HG02981 (cell line): ENCODE measurements around the gene CP.

Source experiments
- ATAC-seq: cut with Tn5 transposase; IDR thresholded peaks from one replicate; pipeline ENCODE4 v1.9.1; 2021; ENCODE audit warnings: mild to moderate bottlenecking, moderate library complexity; ENCODE audit not compliant: unreplicated experiment

CP gene

DNA sequence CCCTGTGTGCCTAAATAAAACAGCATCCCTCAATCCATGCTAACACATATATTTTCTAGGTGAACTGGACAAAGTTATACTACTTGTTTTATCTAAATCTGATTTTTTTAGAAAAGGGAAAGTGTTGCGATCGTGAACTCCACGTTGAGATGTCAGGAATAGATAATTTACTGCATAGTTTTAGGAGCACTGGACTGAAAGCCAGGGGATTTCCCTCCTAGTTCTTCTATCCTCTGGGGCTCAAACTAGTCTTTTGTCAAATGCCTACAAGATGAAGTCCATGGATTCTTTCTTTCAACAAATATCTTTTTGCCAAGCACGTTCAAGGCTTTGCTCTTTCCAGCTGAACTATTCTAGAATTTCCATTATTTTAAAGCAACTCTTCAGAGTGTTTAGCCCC, 92.8 kb downstream of the CP start:
- no peak for ATAC-seq

DNA sequence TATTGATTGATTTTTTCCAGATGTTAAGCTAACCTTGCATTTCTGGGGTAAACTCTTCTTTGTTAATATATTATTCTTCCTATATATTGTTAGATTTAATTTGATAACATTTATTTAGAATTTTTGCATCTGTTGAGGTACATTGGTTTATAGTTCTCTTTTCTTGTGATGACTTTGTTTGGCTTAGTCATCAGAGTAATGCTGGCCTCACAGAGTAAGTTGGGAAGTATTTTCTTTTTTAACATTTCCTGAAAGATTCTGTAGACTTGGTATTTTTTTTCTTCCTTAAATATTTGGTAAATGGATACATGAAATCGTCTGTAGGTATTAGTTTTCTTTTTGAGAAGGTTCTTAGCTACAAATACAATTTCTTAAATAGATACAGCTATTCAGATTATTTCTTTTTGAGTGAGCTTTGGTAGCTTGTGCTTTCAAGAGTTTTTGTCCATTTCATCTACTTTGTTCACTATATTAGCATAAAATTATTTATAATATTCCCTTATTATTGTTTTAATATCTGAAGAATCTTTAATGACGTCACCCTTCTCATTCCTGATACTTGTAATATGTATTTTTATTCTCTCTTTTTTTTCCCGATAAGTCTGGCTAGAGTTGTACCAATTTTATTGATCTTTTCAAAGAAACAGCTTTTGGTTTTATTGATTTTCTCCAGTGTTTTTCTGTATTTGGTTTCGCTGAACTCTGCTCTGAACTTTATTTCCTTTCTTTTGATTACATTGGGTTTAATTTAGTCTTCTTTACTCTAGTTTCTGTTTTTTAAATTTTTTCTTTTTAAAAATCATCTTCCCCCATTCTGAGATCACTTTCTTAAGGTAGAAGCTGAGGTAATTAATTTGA, 98.7 kb downstream of the CP start:
- ATAC-seq = no peak
